Measurements from ENCODE around the gene DNAH10. TPM values are rescaled to one million over a fixed set of nuclear protein-coding genes. Genes with fewer than 3 reads are reported as not detected.

The DNAH10 gene
- total and polyA plus RNA-seq, 2 of the 4 experiments (the other 2 are of a cell fraction), result 0.18 to 0.22 TPM

DNA sequence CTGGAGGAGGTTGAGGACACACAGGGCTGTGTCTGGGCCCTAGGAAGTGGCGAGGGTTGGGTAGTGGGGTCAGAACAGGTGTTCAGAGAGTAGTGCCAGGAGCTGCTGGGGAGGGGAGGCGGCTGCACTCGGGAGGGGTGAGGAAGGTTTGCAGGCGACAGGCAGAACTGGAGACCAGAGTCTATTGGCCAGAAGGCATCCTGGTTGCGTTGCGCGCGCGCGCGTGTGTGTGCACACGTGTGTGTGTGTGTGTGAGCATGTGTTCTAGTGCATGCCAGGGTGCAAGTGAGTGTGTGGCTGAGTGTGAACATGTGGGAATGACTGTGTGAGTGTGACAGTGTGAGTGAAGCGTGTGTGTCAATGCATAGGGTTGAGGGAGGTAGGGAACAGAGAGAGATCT, 124.2 kb downstream of the DNAH10 start:
- H2BK20ac ChIP-seq (ENCODE audit: low read depth, low read length), result no peak overlapping the region
- no peaks in the 10 kb centered on the region for H3K79me1 ChIP-seq (ENCODE audit: low read depth in 1 of 2, low read length in 2 of 2)
- H4K5ac ChIP-seq (ENCODE audit: low read depth, low read length), result no peak overlapping the region
- H3K9me1 ChIP-seq (ENCODE audit: insufficient read depth, low read length), result no peaks in the 10 kb centered on the region
- H3K4me1 ChIP-seq (ENCODE audit: control insufficient read depth, insufficient read depth, low read length), result no peaks in the 10 kb centered on the region
- in situ Hi-C loops (cut with MboI; ENCODE audit: low sequenced_read_pairs) (no loop called here), intact Hi-C loops (cut with micrococcal nuclease) (no loop called here), dilution Hi-C loops (cut with HindIII; ENCODE audit: low sequenced_read_pairs, unreplicated experiment) (no loop called here)
- ATAC-seq (ENCODE audit: low read depth) (no peak), DNase-seq (no peak)
- peaks cover 6% of the 10 kb centered on the region; the same call in 1 of the 2 replicates for H3K9me3 ChIP-seq (ENCODE audit: control insufficient read depth, insufficient read depth, low read length)
- H2BK120ac ChIP-seq (ENCODE audit: low read depth, low read length), result no peak overlapping the region
- ChIA-PET CTCF (no interaction called here), POLR2A (ENCODE audit: unreplicated experiment) (no interaction called here)
- no peak overlapping the region for H4K91ac ChIP-seq (ENCODE audit: insufficient read depth, low read depth, low read length)
- H2BK5ac ChIP-seq (ENCODE audit: low read depth, low read length, poor library complexity, severe bottlenecking), result no peak overlapping the region
- H4K20me1 ChIP-seq (ENCODE audit: insufficient read depth, low read length), result no peaks in the 10 kb centered on the region
- no peaks in the 10 kb centered on the region for H3K36me3 ChIP-seq (ENCODE audit: control insufficient read depth, insufficient read depth, low read length)
- no peak overlapping the region for H2AK9ac ChIP-seq (replicated peaks; ENCODE audit: low read depth, low read length, poor library complexity)
- no peak overlapping the region for H3K23ac ChIP-seq (ENCODE audit: low read depth, low read length)
- no peak overlapping the region for H3K4me3 ChIP-seq (ENCODE audit: insufficient read depth, low read depth, low read length)
- peaks cover 45% of the 10 kb centered on the region for H3K27me3 ChIP-seq (ENCODE audit: control insufficient read depth, insufficient read depth, low read length)
- no peak overlapping the region for H2BK15ac ChIP-seq (ENCODE audit: low read depth, low read length)
- H3K4ac ChIP-seq (ENCODE audit: low read depth, low read length), result no peak overlapping the region
- H3K18ac ChIP-seq (ENCODE audit: low read depth, low read length), result no peak overlapping the region
- WGBS, 2 experiments (ENCODE audit: extremely low coverage in 2 of 2, insufficient read length in 1 of 2), result 79% methylated on average over 11 of the region's 13 CpGs; no CpG with 5 or more reads in 1 of the 2 experiments
- no peak overlapping the region for H2AFZ ChIP-seq (replicated peaks; ENCODE audit: low read length, poor library complexity)
- H4K8ac ChIP-seq (ENCODE audit: low read depth in 2 of 2, low read length in 2 of 2), result no peak overlapping the region
- BruUV-seq (replicated peaks), result no TSS peak
- H3K9ac ChIP-seq (ENCODE audit: low read depth, low read length), result no peak overlapping the region
- no peak overlapping the region for H2AK5ac ChIP-seq (ENCODE audit: low read depth, low read length)
- TF ChIP-seq RFX5 (IDR thresholded peaks at IDR 0.05; ENCODE audit: low read depth, low read length), result no peak
- TF ChIP-seq RCOR1 (IDR thresholded peaks at IDR 0.05; ENCODE audit: insufficient replicate concordance, low read length), result no peak
- TF ChIP-seq RAD21 (IDR thresholded peaks at IDR 0.05; ENCODE audit: low read length), result no peak
- TF ChIP-seq FOS (IDR thresholded peaks at IDR 0.05; ENCODE audit: low read depth, low read length), result no peak
- TF ChIP-seq, protein P1, sequence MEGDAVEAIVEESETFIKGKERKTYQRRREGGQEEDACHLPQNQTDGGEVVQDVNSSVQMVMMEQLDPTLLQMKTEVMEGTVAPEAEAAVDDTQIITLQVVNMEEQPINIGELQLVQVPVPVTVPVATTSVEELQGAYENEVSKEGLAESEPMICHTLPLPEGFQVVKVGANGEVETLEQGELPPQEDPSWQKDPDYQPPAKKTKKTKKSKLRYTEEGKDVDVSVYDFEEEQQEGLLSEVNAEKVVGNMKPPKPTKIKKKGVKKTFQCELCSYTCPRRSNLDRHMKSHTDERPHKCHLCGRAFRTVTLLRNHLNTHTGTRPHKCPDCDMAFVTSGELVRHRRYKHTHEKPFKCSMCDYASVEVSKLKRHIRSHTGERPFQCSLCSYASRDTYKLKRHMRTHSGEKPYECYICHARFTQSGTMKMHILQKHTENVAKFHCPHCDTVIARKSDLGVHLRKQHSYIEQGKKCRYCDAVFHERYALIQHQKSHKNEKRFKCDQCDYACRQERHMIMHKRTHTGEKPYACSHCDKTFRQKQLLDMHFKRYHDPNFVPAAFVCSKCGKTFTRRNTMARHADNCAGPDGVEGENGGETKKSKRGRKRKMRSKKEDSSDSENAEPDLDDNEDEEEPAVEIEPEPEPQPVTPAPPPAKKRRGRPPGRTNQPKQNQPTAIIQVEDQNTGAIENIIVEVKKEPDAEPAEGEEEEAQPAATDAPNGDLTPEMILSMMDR (conservative IDR thresholded peaks at IDR 0.05; ENCODE audit: low read depth, low read length), result no peak
- no peak for TF ChIP-seq CEBPB (IDR thresholded peaks at IDR 0.05; ENCODE audit: low read depth, low read length)
- TF ChIP-seq MAZ (IDR thresholded peaks at IDR 0.05; ENCODE audit: borderline replicate concordance, low read depth, low read length), result no peak
- no peak for TF ChIP-seq SMC3 (IDR thresholded peaks at IDR 0.05; ENCODE audit: low read depth, low read length)
- no peak for TF ChIP-seq POLR2A (IDR thresholded peaks at IDR 0.05; ENCODE audit: low read depth, low read length)
- TF ChIP-seq NFE2L2 (IDR thresholded peaks at IDR 0.05; ENCODE audit: low read depth, low read length), result no peak
- no peak for TF ChIP-seq MXI1 (IDR thresholded peaks at IDR 0.05; ENCODE audit: borderline replicate concordance, low read depth, low read length)
- no peak for TF ChIP-seq BHLHE40 (IDR thresholded peaks at IDR 0.05; ENCODE audit: low read depth, low read length)
- TF ChIP-seq, protein P2, sequence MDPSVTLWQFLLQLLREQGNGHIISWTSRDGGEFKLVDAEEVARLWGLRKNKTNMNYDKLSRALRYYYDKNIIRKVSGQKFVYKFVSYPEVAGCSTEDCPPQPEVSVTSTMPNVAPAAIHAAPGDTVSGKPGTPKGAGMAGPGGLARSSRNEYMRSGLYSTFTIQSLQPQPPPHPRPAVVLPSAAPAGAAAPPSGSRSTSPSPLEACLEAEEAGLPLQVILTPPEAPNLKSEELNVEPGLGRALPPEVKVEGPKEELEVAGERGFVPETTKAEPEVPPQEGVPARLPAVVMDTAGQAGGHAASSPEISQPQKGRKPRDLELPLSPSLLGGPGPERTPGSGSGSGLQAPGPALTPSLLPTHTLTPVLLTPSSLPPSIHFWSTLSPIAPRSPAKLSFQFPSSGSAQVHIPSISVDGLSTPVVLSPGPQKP (IDR thresholded peaks at IDR 0.05; ENCODE audit: borderline replicate concordance, low read depth, low read length), result no peak
- TF ChIP-seq, protein P3, sequence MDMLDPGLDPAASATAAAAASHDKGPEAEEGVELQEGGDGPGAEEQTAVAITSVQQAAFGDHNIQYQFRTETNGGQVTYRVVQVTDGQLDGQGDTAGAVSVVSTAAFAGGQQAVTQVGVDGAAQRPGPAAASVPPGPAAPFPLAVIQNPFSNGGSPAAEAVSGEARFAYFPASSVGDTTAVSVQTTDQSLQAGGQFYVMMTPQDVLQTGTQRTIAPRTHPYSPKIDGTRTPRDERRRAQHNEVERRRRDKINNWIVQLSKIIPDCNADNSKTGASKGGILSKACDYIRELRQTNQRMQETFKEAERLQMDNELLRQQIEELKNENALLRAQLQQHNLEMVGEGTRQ (IDR thresholded peaks at IDR 0.05; ENCODE audit: low read depth, low read length), result no peak
- no peak for TF ChIP-seq CHD1 (IDR thresholded peaks at IDR 0.05; ENCODE audit: low read depth, low read length)
- no peak for TF ChIP-seq MAFK (IDR thresholded peaks at IDR 0.05; ENCODE audit: low read depth, low read length)
- no peak overlapping the region for H3K56ac ChIP-seq (ENCODE audit: extremely low read depth, insufficient read depth, low read length)
- H3K4me2 ChIP-seq (ENCODE audit: low read depth, low read length), result no peak overlapping the region
- H3K27ac ChIP-seq (ENCODE audit: insufficient read depth, low read length), result no peak overlapping the region
- no peak overlapping the region for H3K14ac ChIP-seq (replicated peaks; ENCODE audit: low read depth, low read length)
